ENCODE measurements around the gene DCAF5.
"Not testable (repeated sequence)": the region's sequence is repeated elsewhere in the genome, so short reads cannot be mapped to it uniquely, and the experiment has no call there.

DCAF5 gene

GRCh38 chr14:69068744-69069421 is 84.0 kb downstream of the DCAF5 start:
- no peak for DNase-seq

GRCh38 chr14:69066396-69067171 is 86.3 kb downstream of the DCAF5 start:
- DNase-seq, result no peak

GRCh38 chr14:69065934-69066333 is 87.0 kb downstream of the DCAF5 start:
- DNase-seq, result not testable (repeated sequence)

DNA sequence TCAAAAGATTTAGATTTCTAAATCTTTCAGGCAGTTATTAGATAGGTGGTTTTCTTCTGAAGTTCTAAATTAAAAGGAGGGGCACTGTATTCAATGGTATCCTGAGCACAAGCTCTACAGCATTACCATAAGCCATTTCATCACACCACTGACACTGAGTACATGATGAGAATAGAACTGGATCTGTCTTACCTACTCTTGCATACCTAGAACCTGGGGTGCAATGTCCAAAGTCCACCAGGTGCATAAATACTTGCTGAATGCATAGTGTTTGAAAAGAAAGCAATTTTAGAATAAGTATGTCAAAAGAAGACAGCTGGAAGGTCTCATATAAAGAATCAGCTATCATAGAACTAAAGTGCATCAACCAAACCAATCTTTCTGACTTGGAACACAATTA is 88.3 kb downstream of the DCAF5 start:
- DNase-seq, result no peak

GRCh38 chr14:69059658-69060623 is 93.0 kb downstream of the DCAF5 start:
- DNase-seq, result no peak

DNA sequence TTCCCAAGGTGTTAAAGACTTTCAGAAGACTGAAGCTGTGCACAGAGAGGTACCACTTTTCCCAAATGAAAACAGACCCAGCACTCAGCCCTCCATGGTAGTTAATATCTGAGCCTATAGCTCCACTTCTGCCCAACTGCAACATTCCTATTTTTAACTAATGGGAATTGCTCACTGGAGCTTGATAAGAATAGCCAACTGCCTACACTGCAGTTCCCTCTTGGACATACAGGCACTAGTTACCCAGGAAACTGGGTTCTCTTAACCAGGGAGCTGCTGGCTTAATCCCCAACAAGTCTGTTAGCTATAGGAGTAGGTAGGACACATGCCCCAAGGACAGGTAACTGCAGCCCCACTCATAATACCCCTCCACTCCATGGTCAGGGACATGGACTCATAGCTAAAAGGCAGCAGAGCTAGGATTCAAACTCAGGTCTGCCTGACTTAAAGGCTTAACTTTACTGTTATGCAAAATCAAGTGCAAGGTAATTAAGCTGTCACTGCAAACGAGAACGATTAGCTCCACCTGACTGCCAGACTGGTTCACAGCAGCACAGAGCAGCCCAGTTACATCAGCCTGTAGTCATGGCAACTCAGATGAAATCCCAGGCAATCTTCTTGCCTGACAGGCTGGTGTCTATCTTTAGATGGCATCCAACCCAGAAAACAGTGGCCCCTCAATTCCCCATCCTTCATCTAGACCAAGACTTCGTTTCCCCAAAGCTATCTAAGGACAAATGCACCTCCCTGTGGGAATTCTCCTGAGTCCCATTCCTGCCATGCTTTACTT is 96.7 kb downstream of the DCAF5 start:
- no peak for DNase-seq

DNA sequence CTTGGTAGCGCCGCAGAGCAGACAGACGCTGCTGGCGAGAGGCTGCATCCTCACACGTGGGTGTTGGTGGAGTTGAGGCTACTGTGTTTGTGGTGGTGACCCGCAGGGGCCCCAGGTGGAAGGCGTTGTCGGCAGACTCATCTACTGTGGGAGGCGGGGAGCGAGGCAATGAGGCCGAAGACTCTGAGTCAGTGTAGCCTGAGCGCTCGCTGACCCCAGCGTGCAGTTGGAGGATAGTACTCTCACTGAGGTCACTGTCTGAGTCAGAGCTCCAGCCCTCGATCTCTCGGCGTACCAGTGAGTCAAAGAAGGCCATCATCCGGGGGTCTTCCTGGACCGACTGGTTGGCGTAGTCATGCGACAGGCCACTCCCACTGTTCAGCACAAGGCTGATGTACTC is 97.8 kb downstream of the DCAF5 start:
- DNase-seq, result no peak

DNA sequence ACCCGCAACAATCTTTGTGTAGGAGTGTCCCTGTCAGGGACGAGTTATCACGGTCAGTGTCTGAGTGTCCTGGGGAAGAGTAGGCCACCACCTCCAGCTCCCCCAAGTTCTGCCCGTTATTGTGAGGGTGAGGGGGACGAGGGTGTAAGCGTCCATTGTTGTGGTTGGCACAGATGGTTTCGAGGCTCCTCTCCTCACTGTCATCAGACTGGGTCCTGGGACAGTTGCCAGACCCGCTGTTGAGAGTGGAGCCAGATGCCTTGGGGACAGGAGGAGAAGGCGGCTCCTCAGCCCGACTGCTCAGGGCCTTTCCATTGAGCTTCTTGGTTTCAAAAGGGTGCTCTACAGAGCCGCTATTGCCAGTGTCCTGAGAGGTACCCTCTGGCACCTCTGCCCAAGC is 98.9 kb downstream of the DCAF5 start:
- DNase-seq, result no peak

GRCh38 chr14:69052181-69052601 is 100.7 kb downstream of the DCAF5 start:
- DNase-seq, result no peak

DNA sequence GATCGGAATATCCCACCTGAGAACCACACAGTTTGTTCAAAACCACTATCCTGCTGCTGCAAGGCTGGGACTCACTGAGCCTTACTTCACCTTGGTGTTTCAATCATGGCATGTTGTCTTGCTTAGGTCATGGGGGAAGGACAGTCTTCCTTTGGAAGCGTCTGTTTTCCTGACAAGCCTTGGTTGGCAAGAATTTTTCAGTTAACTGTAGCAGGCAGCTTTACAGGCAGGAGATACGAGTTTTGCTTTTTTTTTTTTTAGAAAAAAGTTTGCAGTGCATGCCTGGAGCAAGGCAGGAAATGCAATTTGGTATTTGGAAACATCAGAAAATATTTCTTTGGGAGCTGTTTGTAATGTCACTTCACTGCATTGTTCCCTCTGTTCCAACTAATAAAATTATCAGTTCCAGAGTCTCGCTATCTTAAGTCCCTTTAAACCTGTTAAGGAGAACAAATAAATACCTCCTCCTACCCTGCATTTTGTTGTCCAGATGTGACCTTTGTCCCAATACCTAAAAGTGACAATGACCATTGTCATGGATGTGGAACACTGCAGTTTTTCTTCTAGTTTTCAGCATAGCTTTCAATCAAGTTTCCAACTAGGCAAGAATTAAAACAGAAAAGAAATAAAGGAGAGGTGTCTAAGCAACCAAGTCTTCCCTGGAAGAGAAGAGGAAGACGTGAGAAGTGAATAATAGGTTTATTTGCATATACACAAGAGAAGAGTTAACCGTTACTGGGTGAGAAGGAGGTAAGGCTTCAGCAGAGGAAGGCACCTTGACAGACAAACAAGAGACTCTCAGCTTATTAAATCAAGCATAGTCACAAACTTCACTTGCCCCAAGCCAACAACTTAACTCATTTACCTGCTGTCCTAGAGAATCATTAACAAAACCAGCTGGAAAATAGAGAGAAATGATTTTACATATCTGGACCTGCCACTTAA is 102.4 kb downstream of the DCAF5 start:
- no peak for DNase-seq

DNA sequence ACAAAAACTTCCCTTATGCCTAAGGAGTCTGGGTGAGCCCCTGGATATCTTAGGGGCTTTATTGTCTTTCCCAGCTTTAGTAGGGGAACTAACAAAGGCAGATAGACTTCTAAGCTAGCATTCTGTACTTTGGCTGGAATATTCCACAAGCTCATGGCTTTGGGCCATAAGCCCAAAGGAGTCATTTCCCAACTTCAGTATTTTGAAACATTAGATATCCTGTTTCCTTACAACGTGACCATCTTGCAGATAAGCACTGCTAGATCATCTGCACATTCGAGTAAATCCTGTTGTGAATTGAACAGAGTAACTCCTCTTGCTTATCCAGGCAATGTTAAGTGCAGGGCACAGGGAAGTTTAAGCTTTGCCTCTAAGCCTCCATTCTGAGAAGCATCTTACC is 103.2 kb downstream of the DCAF5 start:
- no peak for DNase-seq

GRCh38 chr14:69048456-69048855 is 104.5 kb downstream of the DCAF5 start:
- DNase-seq, result no peak

- DNase-seq, result no peak
These were observed 105.7 kb downstream of the DCAF5 start for GRCh38 chr14:69047255-69047654.

DNA sequence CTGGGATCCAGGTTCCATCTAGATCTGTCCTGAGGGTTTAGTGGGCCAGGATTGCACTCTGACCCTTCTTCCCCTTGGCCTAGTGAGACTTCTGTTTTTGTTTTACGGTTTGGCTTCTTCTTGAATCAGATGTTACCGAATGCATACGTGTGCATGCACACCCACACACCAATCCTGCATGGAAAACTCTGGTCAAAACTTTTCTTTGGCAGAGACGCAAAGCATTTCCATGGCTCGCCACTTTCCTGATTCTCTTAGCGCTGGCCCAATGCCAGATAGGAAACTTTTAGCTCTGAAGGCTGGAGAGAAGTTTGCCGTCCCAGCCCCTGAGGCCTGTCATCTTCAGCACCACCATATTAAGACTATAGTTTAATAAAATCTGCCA is 106.5 kb downstream of the DCAF5 start:
- no peak for DNase-seq

DNA sequence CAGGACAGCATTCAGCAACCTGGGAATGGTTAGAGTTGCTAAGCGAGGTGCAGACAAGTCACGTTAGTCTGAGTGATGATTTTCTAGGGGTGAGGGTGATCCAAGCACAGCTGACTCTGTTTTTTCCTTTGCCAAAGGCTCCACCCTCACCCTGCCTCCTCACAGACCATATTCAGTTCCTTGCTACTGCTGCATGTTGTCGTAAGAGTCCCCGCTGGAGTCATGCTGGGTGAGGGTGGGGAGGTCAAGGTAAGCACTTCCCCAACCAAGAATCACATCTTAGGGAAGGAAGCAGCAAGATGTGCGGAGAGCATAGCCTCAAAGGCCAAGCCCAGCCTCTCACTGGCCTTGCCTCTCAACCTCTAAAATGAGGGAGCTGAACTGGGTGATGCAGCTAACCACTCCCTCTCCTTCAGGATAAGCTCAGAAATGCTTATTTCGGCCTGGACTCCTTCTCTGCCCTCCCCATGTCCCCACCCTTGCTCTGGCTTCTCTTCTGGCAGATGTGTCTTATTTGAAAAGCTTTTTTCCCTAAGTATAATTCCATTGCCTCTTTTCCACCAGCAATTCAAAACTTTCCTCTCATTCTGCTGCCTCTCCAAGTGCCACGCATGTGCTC is 107.0 kb downstream of the DCAF5 start:
- no peak for DNase-seq

DNA sequence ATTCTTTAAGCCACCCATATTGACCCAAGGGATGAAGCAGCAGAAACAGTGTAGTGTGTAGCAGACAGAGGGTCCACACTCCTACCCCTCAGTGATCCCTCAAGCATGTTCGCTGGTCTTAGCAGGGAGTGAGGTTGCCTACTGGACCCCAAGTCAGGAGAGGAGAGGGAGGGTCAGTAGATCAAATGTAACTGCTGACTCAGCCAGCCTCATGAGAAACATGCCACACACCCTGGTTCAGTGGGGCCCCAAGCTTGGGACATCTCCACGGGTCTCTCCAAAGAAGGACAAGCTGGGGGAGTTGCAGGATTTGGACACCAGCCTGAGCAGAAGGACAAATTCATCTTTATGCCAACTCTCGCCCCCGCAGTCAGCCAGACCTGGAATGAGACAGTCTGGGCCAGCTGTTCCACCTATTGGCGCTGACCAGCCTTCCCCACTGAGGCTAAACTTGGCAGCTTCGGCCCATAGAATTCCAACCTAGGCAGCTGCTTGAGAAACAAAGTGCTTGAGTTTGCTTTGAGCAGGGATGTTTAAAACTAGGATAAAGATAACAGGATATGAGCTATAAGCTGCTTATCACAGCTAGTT is 107.9 kb downstream of the DCAF5 start:
- DNase-seq, result no peak

DNA sequence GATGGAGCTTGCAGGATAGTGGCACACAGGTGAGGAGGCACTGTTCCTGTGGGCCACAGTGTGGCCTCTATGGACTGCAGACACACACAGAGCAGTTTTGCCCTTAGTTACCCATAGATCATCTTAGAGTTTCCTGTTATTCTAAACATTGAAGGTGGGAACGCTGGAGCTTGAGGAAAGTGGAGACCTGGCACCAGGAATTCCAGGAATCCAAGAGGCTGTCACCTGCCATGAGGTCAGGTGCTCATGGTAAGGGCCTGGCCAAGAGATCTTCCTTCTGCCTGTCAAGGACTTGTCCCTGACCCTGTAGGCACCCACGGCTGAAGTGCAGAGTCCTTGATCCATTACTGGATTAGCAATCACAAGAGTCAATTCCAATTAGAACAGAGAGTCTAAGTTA is 108.6 kb downstream of the DCAF5 start:
- DNase-seq, result no peak

- no peak for DNase-seq
These were observed 109.2 kb downstream of the DCAF5 start for GRCh38 chr14:69043596-69044260.

DNA sequence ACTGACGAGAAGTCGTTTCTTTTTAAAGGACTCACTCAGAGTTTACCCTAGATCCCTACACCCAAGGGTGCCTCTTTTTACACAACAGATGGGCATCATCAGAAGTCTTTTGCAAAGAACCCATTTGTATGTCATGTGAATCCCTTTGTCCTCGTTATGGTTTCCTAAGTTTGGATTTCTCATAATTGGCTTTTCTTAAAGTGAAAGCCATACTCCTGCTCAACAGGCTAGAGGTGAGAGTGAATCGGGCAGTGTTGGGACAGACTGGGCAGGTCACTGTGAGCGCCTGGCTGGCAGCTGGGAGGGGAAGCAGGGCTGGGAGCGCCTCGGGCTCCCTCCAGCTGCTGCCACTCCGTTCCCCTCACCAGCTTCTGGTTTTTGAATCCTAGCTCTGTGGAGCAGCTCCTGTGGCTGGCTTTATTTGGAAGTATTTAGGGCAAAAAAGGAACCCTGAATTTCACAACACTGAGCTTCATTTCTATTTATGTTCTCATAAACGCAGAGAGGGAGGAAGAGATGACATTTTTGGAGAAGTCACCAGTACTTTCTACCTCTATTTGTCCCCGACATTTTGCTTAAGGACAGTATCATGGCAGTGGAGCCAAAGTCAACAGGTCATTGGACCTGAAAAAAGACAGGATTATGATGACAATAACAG is 110.0 kb downstream of the DCAF5 start:
- no peak for DNase-seq
